Breast epithelium (tissue), 4 donors: ENCODE data around the gene LCE1C. TPM values are rescaled to one million over a fixed set of nuclear protein-coding genes. Genes with fewer than 3 reads are reported as not detected.

ENCODE experiments used
- DNase-seq, 2 donors: peaks; one replicate each; pipeline ENCODE4 v3.0.0-alpha.2; 2019; ENCODE audit warnings: low spot score in 2 of 2
- H3K27ac ChIP-seq, 2 donors: fragments of 200-600 bp; sonication (generic) in 1 of 2; one replicate each; pipeline ENCODE4 v1.5.1; 2016 to 2019; ENCODE audit warnings: mild to moderate bottlenecking in 1 of 2
- H3K27me3 ChIP-seq, 2 donors: fragments of 200-600 bp; sonication (generic) in 1 of 2; one replicate each; pipeline versions ENCODE4 v1.5.1 to v1.6.0; 2017 to 2019; ENCODE audit warnings: control low read depth in 1 of 2, mild to moderate bottlenecking in 1 of 2
- H3K36me3 ChIP-seq: fragments of 200-600 bp; one replicate; pipeline ENCODE4 v1.5.1; 2019
- H3K4me1 ChIP-seq, 2 donors: fragments of 200-600 bp; sonication (generic); one replicate each; pipeline ENCODE4 v1.5.1; 2016 to 2019; ENCODE audit warnings: control low read depth in 1 of 2
- H3K4me3 ChIP-seq, 3 donors: fragments of 200-600 bp; sonication (generic); 1 replicate in 2 of 3; 2 replicates in 1 of 3; pipeline ENCODE4 v1.5.1; 2016 to 2019; ENCODE audit warnings: mild to moderate bottlenecking in 3 of 3, moderate library complexity in 2 of 3
- H3K9me3 ChIP-seq, 2 donors: fragments of 200-600 bp; sonication (generic) in 1 of 2; one replicate each; pipeline ENCODE4 v1.5.1; 2016 to 2019; ENCODE audit warnings: control low read depth in 1 of 2
- CTCF ChIP-seq, 3 donors: fragments of 450-650 bp; IDR thresholded peaks; one replicate each; pipeline ENCODE4 v1.5.1; 2016 to 2017; ENCODE audit warnings: antibody characterized with exemption in 3 of 3, mild to moderate bottlenecking in 3 of 3, moderate library complexity in 3 of 3
- POLR2A ChIP-seq: fragments of 450-650 bp; IDR thresholded peaks from one replicate; pipeline ENCODE4 v1.6.1; 2016; ENCODE audit warnings: antibody characterized with exemption, mild to moderate bottlenecking, moderate library complexity
- POLR2AphosphoS5 ChIP-seq, 3 donors: sonication (generic); formaldehyde crosslinking; IDR thresholded peaks; one replicate each; pipeline ENCODE4 v1.6.1; 2017; ENCODE audit warnings: antibody characterized with exemption in 3 of 3
- intact Hi-C: fragments of 100-400 bp; cut with DNase I; formaldehyde crosslinking; loops from one replicate; pipeline ENCODE4 v1.15.1; 2023; ENCODE audit warnings: low total_unique reads
- total RNA-seq, 3 donors: library from RNA; depleted of rRNA; stranded (reverse); fragments of >200 nt; gene quantifications; one replicate each; pipeline ENCODE4 v1.1.0, GENCODE V29; 2016

The LCE1C gene
- total RNA-seq, 3 donors from 2014 or later, result not detected

GRCh38 chr1:152796421-152796820 lies 10.0 kb downstream of the LCE1C start, which contains the start of gene LCE1D:
LCE1D (plus strand) TSS chr1:152796721; CDS start chr1:152797795, 1,074 bp downstream.
- Histone ChIP-seq H3K4me3 (no peak within 1 kb of the TSS), H3K27ac (no peak within 1 kb of the TSS), H3K36me3 (no peaks in the 10 kb centered on the region), H3K4me1 (no peaks in the 10 kb centered on the region), H3K27me3 (no peaks in the 10 kb centered on the region), H3K9me3 (no peaks in the 10 kb centered on the region)
- DNase-seq, result no peak
- intact Hi-C loops, result no loop called here
- no peak for TF ChIP-seq POLR2AphosphoS5 (IDR thresholded peaks at IDR 0.05)
- TF ChIP-seq CTCF (IDR thresholded peaks at IDR 0.05), result no peak
- no peak for TF ChIP-seq POLR2A

- Histone ChIP-seq H3K4me1 (no peaks in the 10 kb centered on the region), H3K4me3 (no peak overlapping the region), H3K27ac (no peak overlapping the region), H3K27me3 (no peaks in the 10 kb centered on the region), H3K9me3 (no peaks in the 10 kb centered on the region), H3K36me3 (no peaks in the 10 kb centered on the region)
- DNase-seq, result no peak
- intact Hi-C loops, result no loop called here
- no peak for TF ChIP-seq POLR2AphosphoS5 (IDR thresholded peaks at IDR 0.05)
- TF ChIP-seq POLR2A, result no peak
- no peak for TF ChIP-seq CTCF (IDR thresholded peaks at IDR 0.05)
Measured at GRCh38 chr1:152795686-152796085, 10.8 kb downstream of the LCE1C start.

GRCh38 chr1:152786077-152786476 lies 20.4 kb downstream of the LCE1C start, which contains the start of gene LCE1E:
LCE1E (plus strand) TSS chr1:152786257; CDS start chr1:152787300, 1,043 bp downstream.
- no peak for DNase-seq
- intact Hi-C loops, result no loop called here
- Histone ChIP-seq H3K4me1 (no peaks in the 10 kb centered on the region), H3K27ac (no peak within 1 kb of the TSS), H3K36me3 (no peaks in the 10 kb centered on the region), H3K9me3 (no peaks in the 10 kb centered on the region), H3K4me3 (no peak within 1 kb of the TSS), H3K27me3 (peaks cover 0 to 4% of the 10 kb centered on the region in 2 donors)
- TF ChIP-seq CTCF (IDR thresholded peaks at IDR 0.05) (no peak), POLR2A (no peak), POLR2AphosphoS5 (IDR thresholded peaks at IDR 0.05) (no peak)

- H3K9me3 ChIP-seq, result no peaks in the 10 kb centered on the region
- intact Hi-C loops, result no loop called here
- TF ChIP-seq POLR2A, result no peak
- no peak for TF ChIP-seq POLR2AphosphoS5 (IDR thresholded peaks at IDR 0.05)
Measured at GRCh38 chr1:152783095-152783494, 23.4 kb downstream of the LCE1C start.

GRCh38 chr1:152777510-152778137 lies 28.8 kb downstream of the LCE1C start:
- DNase-seq, result no peak
- no peaks in the 10 kb centered on the region for H3K27me3 ChIP-seq
- H3K4me1 ChIP-seq, result no peaks in the 10 kb centered on the region
- no peaks in the 10 kb centered on the region for H3K9me3 ChIP-seq
- TF ChIP-seq CTCF (IDR thresholded peaks at IDR 0.05) (no peak), POLR2AphosphoS5 (IDR thresholded peaks at IDR 0.05) (no peak), POLR2A (no peak)
- no peak overlapping the region for H3K4me3 ChIP-seq
- H3K27ac ChIP-seq, result no peak overlapping the region
- intact Hi-C loops, result no loop called here
- H3K36me3 ChIP-seq, result peaks cover 3% of the 10 kb centered on the region

More at GRCh38 chr1:152783095-152783494, 23.4 kb downstream of the LCE1C start:
- H3K27ac ChIP-seq, result no peak overlapping the region
- peaks cover 0 to 4% of the 10 kb centered on the region in 2 donors for H3K27me3 ChIP-seq
- no peaks in the 10 kb centered on the region for H3K4me1 ChIP-seq
- no peak for DNase-seq
- peaks cover 3% of the 10 kb centered on the region for H3K36me3 ChIP-seq
- no peak overlapping the region for H3K4me3 ChIP-seq
